GM23248 (cell line): Measurements from ENCODE around the gene NUP160. TPM values are rescaled to one million over a fixed set of nuclear protein-coding genes. Genes with fewer than 3 reads are reported as not detected.

Experiments used
- DNase-seq: peaks from one replicate; pipeline ENCODE4 v3.0.0-alpha.2; 2015
- H2AFZ ChIP-seq: fragments of 200-600 bp; sonication (generic); 2 replicates; pipeline ENCODE4 v1.6.1; 2016; ENCODE audit warnings: antibody characterized with exemption
- H3F3A ChIP-seq: fragments of 200-600 bp; sonication (generic); 2 replicates; pipeline ENCODE4 v1.6.1; 2016; ENCODE audit warnings: mild to moderate bottlenecking, antibody characterized with exemption, mixed run types; ENCODE audit not compliant: insufficient read depth
- H3K27ac ChIP-seq: fragments of 200-600 bp; sonication (generic); 2 replicates; pipeline ENCODE4 v1.5.1; 2016; ENCODE audit warnings: mild to moderate bottlenecking
- H3K27me3 ChIP-seq: fragments of 200-600 bp; sonication (generic); replicated peaks from 2 replicates; pipeline ENCODE4 v1.6.1; 2016; ENCODE audit warnings: mild to moderate bottlenecking; ENCODE audit not compliant: insufficient read depth
- H3K36me3 ChIP-seq: fragments of 200-600 bp; sonication (generic); 2 replicates; pipeline ENCODE4 v1.6.1; 2016; ENCODE audit warnings: low read depth, mild to moderate bottlenecking
- H3K4me1 ChIP-seq: fragments of 200-600 bp; sonication (generic); 2 replicates; pipeline ENCODE4 v1.6.1; 2016; ENCODE audit warnings: mild to moderate bottlenecking; ENCODE audit not compliant: insufficient read depth
- H3K4me2 ChIP-seq: fragments of 200-600 bp; sonication (generic); one replicate; pipeline ENCODE4 v1.6.1; 2016; ENCODE audit warnings: mild to moderate bottlenecking; ENCODE audit not compliant: unreplicated experiment
- H3K4me3 ChIP-seq: fragments of 200-600 bp; sonication (generic); 2 replicates; pipeline ENCODE4 v1.5.1; 2016; ENCODE audit warnings: mild to moderate bottlenecking
- H3K79me2 ChIP-seq: fragments of 200-600 bp; sonication (generic); 2 replicates; pipeline ENCODE4 v1.6.1; 2016; ENCODE audit warnings: mild to moderate bottlenecking; ENCODE audit not compliant: insufficient read depth
- H3K9ac ChIP-seq: fragments of 200-600 bp; sonication (generic); 2 replicates; pipeline ENCODE4 v1.6.1; 2016; ENCODE audit warnings: mild to moderate bottlenecking
- H3K9me2 ChIP-seq: fragments of 200-600 bp; sonication (generic); 2 replicates; pipeline ENCODE4 v1.6.1; 2016; ENCODE audit warnings: mixed run types, mild to moderate bottlenecking, moderate library complexity; ENCODE audit not compliant: insufficient read depth
- H3K9me3 ChIP-seq: fragments of 200-600 bp; sonication (generic); one replicate; pipeline ENCODE4 v1.6.1; 2017; ENCODE audit warnings: low read depth
- H4K20me1 ChIP-seq: fragments of 200-600 bp; sonication (generic); 2 replicates; pipeline ENCODE4 v1.6.0; 2016; ENCODE audit not compliant: insufficient read depth
- EZH2 ChIP-seq: fragments of 200-600 bp; sonication (generic); IDR thresholded peaks from 2 replicates; pipeline ENCODE4 v1.6.1; 2018; ENCODE audit warnings: antibody characterized with exemption, mild to moderate bottlenecking; ENCODE audit not compliant: insufficient read depth, poor library complexity, severe bottlenecking
- EZH2phosphoT487 ChIP-seq: fragments of 200-600 bp; sonication (generic); IDR thresholded peaks from 2 replicates; pipeline ENCODE4 v1.6.1; 2018; ENCODE audit warnings: antibody characterized with exemption, moderate library complexity, mild to moderate bottlenecking, low read depth; ENCODE audit not compliant: insufficient read depth
- WGBS, 2 experiments: methylation state at CpG; one replicate each; pipeline ENCODE4 v1.1.6; 2015 to 2017; ENCODE audit warnings: low lambda C conversion rate in 2 of 2, low coverage in 1 of 2; ENCODE audit errors: missing lambda C conversion rate in 2 of 2; 5-methylcytosine and 5-hydroxymethylcytosine counted together
- in situ Hi-C: fragments of 300-500 bp; cut with MboI; formaldehyde crosslinking; loops from 2 replicates; pipeline ENCODE4 v1.15.0; 2020
- polyA plus RNA-seq: library from polyadenylated mRNA; unstranded; fragments of >200 nt; fragmentation: Nextera tagmentation; extraction: Ambion mirVana; gene quantifications from 2 replicates; pipeline ENCODE4 v1.2.1, GENCODE V29; 2016
- small RNA-seq: library from RNA; depleted of rRNA; stranded (forward); fragments of <200 nt; gene quantifications from one replicate; pipeline ENCODE3, GENCODE V24; 2014; ENCODE audit warnings: low read depth, low replicate concordance
- total RNA-seq: library from RNA; depleted of rRNA; stranded (reverse); fragments of >200 nt; shearing (Covaris generic); gene quantifications from 2 replicates; pipeline ENCODE4 v1.2.3, GENCODE V29; 2014; rRNA removed

The NUP160 gene
- total and polyA plus RNA-seq, 2 experiments from 2014 or later, result 19.5 to 21.0 TPM

DNA sequence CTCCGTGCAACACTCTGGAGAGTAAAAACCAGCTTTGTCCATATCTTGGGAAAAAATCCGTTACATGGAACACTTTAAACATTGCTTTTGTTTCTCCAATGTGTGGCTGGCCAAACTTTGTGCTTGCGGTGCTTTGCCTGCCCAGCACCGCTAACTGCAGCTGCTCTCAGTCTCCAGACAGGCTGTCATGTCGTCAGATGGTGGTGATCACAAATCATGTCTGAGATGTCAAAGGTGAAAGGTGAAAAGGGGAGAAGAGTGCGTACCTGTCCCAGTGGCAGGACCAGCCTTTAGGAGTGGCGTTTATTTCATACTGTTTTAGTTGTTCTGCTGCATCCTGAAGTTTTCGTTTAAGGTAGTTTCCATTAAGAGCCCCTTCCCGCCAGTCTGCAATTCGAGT is 115.9 kb downstream of the NUP160 start:
- WGBS, 2 experiments, result 74 to 77% methylated on average over 10 of the region's 10 CpGs
- Histone ChIP-seq H3K9me3 (no peaks in the 10 kb centered on the region), H3K9ac (no peak overlapping the region), H3K27ac (no peak overlapping the region), H3K4me1 (no peaks in the 10 kb centered on the region), H3K4me3 (no peak overlapping the region), H3K4me2 (no peak overlapping the region), H3K9me2 (no peaks in the 10 kb centered on the region), H3K27me3 (no peaks in the 10 kb centered on the region), H3K79me2 (peaks cover 86% of the 10 kb centered on the region), H3K36me3 (peaks cover 91% of the 10 kb centered on the region), H3F3A (peaks cover 31% of the 10 kb centered on the region), H4K20me1 (no peaks in the 10 kb centered on the region), H2AFZ (no peak overlapping the region)
- DNase-seq, result no peak
- TF ChIP-seq EZH2phosphoT487 (no peak), EZH2 (no peak)
- in situ Hi-C loops, result no loop called here

DNA sequence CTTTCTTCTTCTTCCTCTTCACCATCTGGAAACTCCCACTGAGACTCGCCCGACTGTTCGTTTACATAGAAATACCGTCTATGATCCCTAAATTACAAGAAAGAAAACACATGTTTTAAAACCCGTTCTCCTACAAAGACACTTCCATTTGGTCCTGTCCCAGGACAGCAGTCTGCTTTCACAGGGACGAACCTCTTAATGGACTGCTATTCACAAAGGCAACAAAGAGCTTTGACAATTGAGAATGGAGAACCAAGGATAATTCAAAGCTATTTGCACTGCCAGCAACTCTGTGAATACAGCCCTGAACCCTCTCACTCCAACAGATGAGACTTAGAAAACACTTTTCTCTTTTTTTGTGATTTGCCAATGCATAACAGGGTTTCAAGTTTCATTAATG is 116.7 kb downstream of the NUP160 start:
- peaks cover 88% of the 10 kb centered on the region for H3K79me2 ChIP-seq
- no peak overlapping the region for H3K4me2 ChIP-seq
- H3K27me3 ChIP-seq, result no peaks in the 10 kb centered on the region
- no peaks in the 10 kb centered on the region for H3K9me2 ChIP-seq
- no peaks in the 10 kb centered on the region for H3K9me3 ChIP-seq
- H2AFZ ChIP-seq, result no peak overlapping the region
- no peak overlapping the region for H3K4me3 ChIP-seq
- H3K4me1 ChIP-seq, result no peaks in the 10 kb centered on the region
- no peak for DNase-seq
- in situ Hi-C loops, result no loop called here
- no peak for TF ChIP-seq EZH2
- TF ChIP-seq EZH2phosphoT487, result no peak
- peaks cover 92% of the 10 kb centered on the region for H3K36me3 ChIP-seq
- WGBS, 2 experiments, result 86 to 90% methylated on average over 6 of the region's 6 CpGs
- H3K27ac ChIP-seq, result no peak overlapping the region
- peaks cover 39% of the 10 kb centered on the region for H3F3A ChIP-seq
- no peak overlapping the region for H3K9ac ChIP-seq
- no peaks in the 10 kb centered on the region for H4K20me1 ChIP-seq

Small RNA genes within 50 kb of the gene (small RNA-seq; reads per million reads assigned to genes)
- gene AC021443.1, result not detected
- gene RF00019, result not detected
- gene RNA5SP340, result not detected

Other genes starting within 250 kb of the NUP160 start
- 58.7 and 84.2 TPM in 2 replicates for gene MTCH2, start 205.8 kb downstream of the NUP160 start, total RNA-seq
- 158 and 169 TPM in 2 replicates for gene MTCH2, start 205.8 kb downstream of the NUP160 start, polyA plus RNA-seq
- gene AGBL2, start 133.0 kb downstream of the NUP160 start, total RNA-seq, result 0.63 and 2.7 TPM in 2 replicates
- 0.35 and 0.51 TPM in 2 replicates for gene AGBL2, start 133.0 kb downstream of the NUP160 start, polyA plus RNA-seq
- gene FNBP4, start 81.0 kb downstream of the NUP160 start, total RNA-seq, result 33.1 and 42.6 TPM in 2 replicates
- gene FNBP4, start 81.0 kb downstream of the NUP160 start, polyA plus RNA-seq, result 29.0 and 34.3 TPM in 2 replicates
- gene PTPRJ, start 132.2 kb upstream of the NUP160 start, total RNA-seq, result 9.5 and 10.0 TPM in 2 replicates
- gene PTPRJ, start 132.2 kb upstream of the NUP160 start, polyA plus RNA-seq, result 4.1 and 4.5 TPM in 2 replicates